HUES64 (cell line): ENCODE data around the gene KIF19.

ENCODE experiments used
- H3K27ac ChIP-seq: 2 replicates; pipeline ENCODE4 v1.7.0; 2013; ENCODE audit warnings: low read depth, low read length, inconsistent platforms
- H3K27me3 ChIP-seq: 2 replicates; pipeline ENCODE4 v1.6.1; 2013; ENCODE audit warnings: mild to moderate bottlenecking, low read length; ENCODE audit not compliant: insufficient read depth
- H3K36me3 ChIP-seq: 2 replicates; pipeline ENCODE4 v1.6.1; 2013; ENCODE audit warnings: mild to moderate bottlenecking, low read length; ENCODE audit not compliant: insufficient read depth
- H3K4me1 ChIP-seq: 2 replicates; pipeline ENCODE4 v1.6.1; 2013; ENCODE audit warnings: mild to moderate bottlenecking, low read length, moderate library complexity; ENCODE audit not compliant: insufficient read depth
- H3K4me3 ChIP-seq: 2 replicates; pipeline ENCODE4 v1.5.1; 2013; ENCODE audit warnings: mild to moderate bottlenecking, low read length, moderate library complexity
- H3K9ac ChIP-seq: 2 replicates; pipeline ENCODE4 v1.6.1; 2013; ENCODE audit warnings: mild to moderate bottlenecking, low read depth, low read length
- H3K9me3 ChIP-seq: 2 replicates; pipeline ENCODE4 v1.6.1; 2013; ENCODE audit warnings: low read depth, low read length; ENCODE audit not compliant: insufficient read depth
- WGBS: fragments of 150-250, 120-280 bp; methylation state at CpG from one replicate; pipeline ENCODE4 v1.1.7; 2013; ENCODE audit warnings: missing lambda C conversion rate; 5-methylcytosine and 5-hydroxymethylcytosine counted together

KIF19 gene

GRCh38 chr17:74342224-74342623 lies 16.2 kb downstream of the KIF19 start:
- 83% methylated on average over 10 of the region's 10 CpGs for WGBS

GRCh38 chr17:74343121-74343520 lies 17.1 kb downstream of the KIF19 start:
- no peaks in the 10 kb centered on the region for H3K4me1 ChIP-seq
- H3K4me3 ChIP-seq: no peak overlapping the region
- no peak overlapping the region for H3K9ac ChIP-seq
- no peaks in the 10 kb centered on the region for H3K36me3 ChIP-seq
- H3K27ac ChIP-seq: no peak overlapping the region
- no peaks in the 10 kb centered on the region for H3K9me3 ChIP-seq
- H3K27me3 ChIP-seq: peaks cover 4% of the 10 kb centered on the region
- 87% methylated on average over 8 of the region's 8 CpGs for WGBS

More at GRCh38 chr17:74342224-74342623, 16.2 kb downstream of the KIF19 start:
- no peak overlapping the region for H3K27ac ChIP-seq
- no peaks in the 10 kb centered on the region for H3K36me3 ChIP-seq
- no peak overlapping the region for H3K4me3 ChIP-seq
- peaks cover 2% of the 10 kb centered on the region; the same call in 1 of the 2 replicates for H3K27me3 ChIP-seq
- H3K9ac ChIP-seq: no peak overlapping the region
- H3K4me1 ChIP-seq: no peaks in the 10 kb centered on the region
- H3K9me3 ChIP-seq: no peaks in the 10 kb centered on the region

- H3K27ac ChIP-seq: no peak overlapping the region
- no peaks in the 10 kb centered on the region for H3K4me1 ChIP-seq
- H3K27me3 ChIP-seq: peaks cover 7% of the 10 kb centered on the region
- H3K36me3 ChIP-seq: no peaks in the 10 kb centered on the region
- no peaks in the 10 kb centered on the region for H3K9me3 ChIP-seq
- H3K9ac ChIP-seq: no peak overlapping the region
- no peak overlapping the region for H3K4me3 ChIP-seq
- WGBS: 82% methylated on average over 9 of the region's 9 CpGs
These were observed 17.7 kb downstream of the KIF19 start for GRCh38 chr17:74343526-74344284.

GRCh38 chr17:74344658-74345057 lies 18.6 kb downstream of the KIF19 start:
- Histone ChIP-seq H3K27me3 (peaks cover 10% of the 10 kb centered on the region), H3K36me3 (no peaks in the 10 kb centered on the region), H3K9me3 (no peaks in the 10 kb centered on the region), H3K4me3 (no peak overlapping the region), H3K4me1 (no peaks in the 10 kb centered on the region), H3K27ac (no peak overlapping the region), H3K9ac (no peak overlapping the region)
- 91% methylated on average over 21 of the region's 21 CpGs for WGBS

GRCh38 chr17:74345433-74346241 lies 19.6 kb downstream of the KIF19 start:
- 82% methylated on average over 13 of the region's 13 CpGs for WGBS
- Histone ChIP-seq H3K9ac (no peak overlapping the region), H3K4me1 (no peaks in the 10 kb centered on the region), H3K9me3 (no peaks in the 10 kb centered on the region), H3K27me3 (peaks cover 17% of the 10 kb centered on the region), H3K27ac (no peak overlapping the region), H3K36me3 (no peaks in the 10 kb centered on the region), H3K4me3 (no peak overlapping the region)

- Histone ChIP-seq H3K36me3 (no peaks in the 10 kb centered on the region), H3K9ac (no peak overlapping the region), H3K9me3 (no peaks in the 10 kb centered on the region), H3K4me3 (no peak overlapping the region), H3K4me1 (no peaks in the 10 kb centered on the region), H3K27me3 (peaks cover 37% of the 10 kb centered on the region), H3K27ac (no peak overlapping the region)
- WGBS: 95% methylated on average over 14 of the region's 14 CpGs
These were observed 21.6 kb downstream of the KIF19 start for GRCh38 chr17:74347646-74348045.

GRCh38 chr17:74349120-74349519 lies 23.1 kb downstream of the KIF19 start:
- no peak overlapping the region for H3K4me3 ChIP-seq
- H3K36me3 ChIP-seq: no peaks in the 10 kb centered on the region
- no peaks in the 10 kb centered on the region for H3K4me1 ChIP-seq
- no peak overlapping the region for H3K9ac ChIP-seq
- H3K9me3 ChIP-seq: no peaks in the 10 kb centered on the region
- H3K27ac ChIP-seq: no peak overlapping the region
- peaks cover 52% of the 10 kb centered on the region for H3K27me3 ChIP-seq
- WGBS: 91% methylated on average over 19 of the region's 19 CpGs

- no peaks in the 10 kb centered on the region for H3K9me3 ChIP-seq
- H3K27ac ChIP-seq: no peak overlapping the region
- H3K36me3 ChIP-seq: no peaks in the 10 kb centered on the region
- H3K4me3 ChIP-seq: no peak overlapping the region
- H3K4me1 ChIP-seq: no peaks in the 10 kb centered on the region
- no peak overlapping the region for H3K9ac ChIP-seq
- peaks cover 64% of the 10 kb centered on the region for H3K27me3 ChIP-seq
- WGBS: 83% methylated on average over 20 of the region's 20 CpGs
These were observed 24.5 kb downstream of the KIF19 start for GRCh38 chr17:74350486-74350885.

- H3K9ac ChIP-seq: no peak overlapping the region
- no peaks in the 10 kb centered on the region for H3K9me3 ChIP-seq
- WGBS: 6% methylated on average over 55 of the region's 55 CpGs
- H3K27ac ChIP-seq: no peak overlapping the region
- no peaks in the 10 kb centered on the region for H3K36me3 ChIP-seq
- no peaks in the 10 kb centered on the region for H3K4me1 ChIP-seq
- peaks cover 75% of the 10 kb centered on the region for H3K27me3 ChIP-seq
- peak overlapping the region; percentile 40 for H3K4me3 ChIP-seq
These were observed 25.7 kb downstream of the KIF19 start for GRCh38 chr17:74351552-74352210.

GRCh38 chr17:74353446-74354060 lies 27.5 kb downstream of the KIF19 start:
- Histone ChIP-seq H3K9ac (no peak overlapping the region), H3K27me3 (peaks cover 90% of the 10 kb centered on the region)

GRCh38 chr17:74354123-74354522 lies 28.1 kb downstream of the KIF19 start:
- no peak overlapping the region for H3K4me3 ChIP-seq
- H3K36me3 ChIP-seq: no peaks in the 10 kb centered on the region
- H3K9ac ChIP-seq: no peak overlapping the region
- no peaks in the 10 kb centered on the region for H3K4me1 ChIP-seq
- peaks cover 91% of the 10 kb centered on the region for H3K27me3 ChIP-seq
- 13% methylated on average over 29 of the region's 29 CpGs for WGBS
- H3K27ac ChIP-seq: no peak overlapping the region
- no peaks in the 10 kb centered on the region for H3K9me3 ChIP-seq

More at GRCh38 chr17:74353446-74354060, 27.5 kb downstream of the KIF19 start:
- H3K9me3 ChIP-seq: no peaks in the 10 kb centered on the region
- no peaks in the 10 kb centered on the region for H3K36me3 ChIP-seq
- WGBS: 85% methylated on average over 10 of the region's 10 CpGs
- H3K4me1 ChIP-seq: no peaks in the 10 kb centered on the region
- H3K27ac ChIP-seq: no peak overlapping the region
- H3K4me3 ChIP-seq: no peak overlapping the region
